Measurements from ENCODE around the gene SERPINA5.

The SERPINA5 gene

GRCh38 chr14:94578712-94579111 is 2.5 kb upstream of the SERPINA5 start:
- no peak for DNase-seq (ENCODE audit: low read depth, low spot score)
- no peaks in the 10 kb centered on the region for H3K36me3 ChIP-seq (ENCODE audit: insufficient read depth, insufficient read length, low read length)
- no peaks in the 10 kb centered on the region for H3K4me1 ChIP-seq (ENCODE audit: insufficient read depth, insufficient read length)
- H3K9ac ChIP-seq (ENCODE audit: insufficient read length, low read depth), result no peak overlapping the region
- H3K27me3 ChIP-seq (ENCODE audit: insufficient read depth, insufficient read length), result no peaks in the 10 kb centered on the region
- H3K4me3 ChIP-seq (ENCODE audit: insufficient read length, low read depth), result no peak overlapping the region
- peaks cover 4% of the 10 kb centered on the region; the same call in 1 of the 2 replicates for H3K9me3 ChIP-seq (ENCODE audit: insufficient read depth, low read length)
- TF ChIP-seq YY1 (IDR thresholded peaks at IDR 0.05; ENCODE audit: insufficient read depth, insufficient read length) (no peak), SUZ12 (IDR thresholded peaks at IDR 0.05; ENCODE audit: extremely low read depth, insufficient read depth, insufficient read length) (no peak), ZNF274 (IDR thresholded peaks at IDR 0.05; ENCODE audit: low read depth, low read length) (no peak)

GRCh38 chr14:94582199-94582750 is 1.0 kb downstream of the SERPINA5 start:
- Histone ChIP-seq H3K9ac (ENCODE audit: insufficient read length, low read depth) (no peak overlapping the region), H3K36me3 (ENCODE audit: insufficient read depth, insufficient read length, low read length) (no peaks in the 10 kb centered on the region), H3K9me3 (ENCODE audit: insufficient read depth, low read length) (peaks cover 7% of the 10 kb centered on the region; the same call in 1 of the 2 replicates), H3K27me3 (ENCODE audit: insufficient read depth, insufficient read length) (no peaks in the 10 kb centered on the region), H3K4me3 (ENCODE audit: insufficient read length, low read depth) (no peak overlapping the region), H3K4me1 (ENCODE audit: insufficient read depth, insufficient read length) (no peaks in the 10 kb centered on the region)
- TF ChIP-seq ZNF274 (IDR thresholded peaks at IDR 0.05; ENCODE audit: low read depth, low read length) (no peak), YY1 (IDR thresholded peaks at IDR 0.05; ENCODE audit: insufficient read depth, insufficient read length) (no peak)
- no peak for DNase-seq (ENCODE audit: low read depth, low spot score)

GRCh38 chr14:94582851-94583250 is 1.6 kb downstream of the SERPINA5 start:
- H3K4me1 ChIP-seq (ENCODE audit: insufficient read depth, insufficient read length), result no peaks in the 10 kb centered on the region
- H3K9ac ChIP-seq (ENCODE audit: insufficient read length, low read depth), result no peak overlapping the region
- no peak for TF ChIP-seq ZNF274 (IDR thresholded peaks at IDR 0.05; ENCODE audit: low read depth, low read length)
- no peak for TF ChIP-seq SUZ12 (IDR thresholded peaks at IDR 0.05; ENCODE audit: extremely low read depth, insufficient read depth, insufficient read length)
- TF ChIP-seq YY1 (IDR thresholded peaks at IDR 0.05; ENCODE audit: insufficient read depth, insufficient read length), result no peak
- no peaks in the 10 kb centered on the region for H3K27me3 ChIP-seq (ENCODE audit: insufficient read depth, insufficient read length)
- no peak overlapping the region for H3K4me3 ChIP-seq (ENCODE audit: insufficient read length, low read depth)
- no peak for DNase-seq (ENCODE audit: low read depth, low spot score)
- peaks cover 7% of the 10 kb centered on the region; the same call in 1 of the 2 replicates for H3K9me3 ChIP-seq (ENCODE audit: insufficient read depth, low read length)
- H3K36me3 ChIP-seq (ENCODE audit: insufficient read depth, insufficient read length, low read length), result no peaks in the 10 kb centered on the region

- Histone ChIP-seq H3K9ac (ENCODE audit: insufficient read length, low read depth) (no peak overlapping the region), H3K36me3 (ENCODE audit: insufficient read depth, insufficient read length, low read length) (no peaks in the 10 kb centered on the region), H3K4me3 (ENCODE audit: insufficient read length, low read depth) (no peak overlapping the region), H3K9me3 (ENCODE audit: insufficient read depth, low read length) (peaks cover 7% of the 10 kb centered on the region; the same call in 1 of the 2 replicates), H3K27me3 (ENCODE audit: insufficient read depth, insufficient read length) (no peaks in the 10 kb centered on the region), H3K4me1 (ENCODE audit: insufficient read depth, insufficient read length) (no peaks in the 10 kb centered on the region)
- no peak for TF ChIP-seq YY1 (IDR thresholded peaks at IDR 0.05; ENCODE audit: insufficient read depth, insufficient read length)
- no peak for TF ChIP-seq SUZ12 (IDR thresholded peaks at IDR 0.05; ENCODE audit: extremely low read depth, insufficient read depth, insufficient read length)
- TF ChIP-seq ZNF274 (IDR thresholded peaks at IDR 0.05; ENCODE audit: low read depth, low read length), result no peak
- no peak for DNase-seq (ENCODE audit: low read depth, low spot score)
These were observed 2.3 kb downstream of the SERPINA5 start for GRCh38 chr14:94583557-94583956.

- Histone ChIP-seq H3K9ac (ENCODE audit: insufficient read length, low read depth) (no peak overlapping the region), H3K4me3 (ENCODE audit: insufficient read length, low read depth) (no peak overlapping the region), H3K4me1 (ENCODE audit: insufficient read depth, insufficient read length) (no peaks in the 10 kb centered on the region), H3K27me3 (ENCODE audit: insufficient read depth, insufficient read length) (no peaks in the 10 kb centered on the region), H3K36me3 (ENCODE audit: insufficient read depth, insufficient read length, low read length) (no peaks in the 10 kb centered on the region), H3K9me3 (ENCODE audit: insufficient read depth, low read length) (peaks cover 7% of the 10 kb centered on the region; the same call in 1 of the 2 replicates)
- no peak for TF ChIP-seq ZNF274 (IDR thresholded peaks at IDR 0.05; ENCODE audit: low read depth, low read length)
- TF ChIP-seq YY1 (IDR thresholded peaks at IDR 0.05; ENCODE audit: insufficient read depth, insufficient read length), result no peak
- TF ChIP-seq SUZ12 (IDR thresholded peaks at IDR 0.05; ENCODE audit: extremely low read depth, insufficient read depth, insufficient read length), result no peak
- no peak for DNase-seq (ENCODE audit: low read depth, low spot score)
These were observed 3.5 kb downstream of the SERPINA5 start for GRCh38 chr14:94584591-94585280.

- H3K4me1 ChIP-seq (ENCODE audit: insufficient read depth, insufficient read length), result no peaks in the 10 kb centered on the region
- H3K4me3 ChIP-seq (ENCODE audit: insufficient read length, low read depth), result no peak overlapping the region
- H3K36me3 ChIP-seq (ENCODE audit: insufficient read depth, insufficient read length, low read length), result no peaks in the 10 kb centered on the region
- peaks cover 7% of the 10 kb centered on the region; the same call in 1 of the 2 replicates for H3K9me3 ChIP-seq (ENCODE audit: insufficient read depth, low read length)
- DNase-seq (ENCODE audit: low read depth, low spot score), result no peak
- H3K9ac ChIP-seq (ENCODE audit: insufficient read length, low read depth), result no peak overlapping the region
- TF ChIP-seq ZNF274 (IDR thresholded peaks at IDR 0.05; ENCODE audit: low read depth, low read length) (no peak), SUZ12 (IDR thresholded peaks at IDR 0.05; ENCODE audit: extremely low read depth, insufficient read depth, insufficient read length) (no peak), YY1 (IDR thresholded peaks at IDR 0.05; ENCODE audit: insufficient read depth, insufficient read length) (no peak)
- H3K27me3 ChIP-seq (ENCODE audit: insufficient read depth, insufficient read length), result no peaks in the 10 kb centered on the region
These were observed 5.4 kb downstream of the SERPINA5 start for GRCh38 chr14:94586635-94587034.

- Histone ChIP-seq H3K36me3 (ENCODE audit: insufficient read depth, insufficient read length, low read length) (no peaks in the 10 kb centered on the region), H3K9ac (ENCODE audit: insufficient read length, low read depth) (no peak overlapping the region), H3K4me3 (ENCODE audit: insufficient read length, low read depth) (no peak overlapping the region), H3K27me3 (ENCODE audit: insufficient read depth, insufficient read length) (no peaks in the 10 kb centered on the region), H3K9me3 (ENCODE audit: insufficient read depth, low read length) (peaks cover 7% of the 10 kb centered on the region; the same call in 1 of the 2 replicates), H3K4me1 (ENCODE audit: insufficient read depth, insufficient read length) (no peaks in the 10 kb centered on the region)
- no peak for DNase-seq (ENCODE audit: low read depth, low spot score)
- TF ChIP-seq YY1 (IDR thresholded peaks at IDR 0.05; ENCODE audit: insufficient read depth, insufficient read length), result no peak
- no peak for TF ChIP-seq SUZ12 (IDR thresholded peaks at IDR 0.05; ENCODE audit: extremely low read depth, insufficient read depth, insufficient read length)
- no peak for TF ChIP-seq ZNF274 (IDR thresholded peaks at IDR 0.05; ENCODE audit: low read depth, low read length)
These were observed 7.1 kb downstream of the SERPINA5 start for GRCh38 chr14:94588311-94588710.
